OCI-LY1 (cell line): Measurements from ENCODE around the gene PHF23.

Source experiments
- H2AFZ ChIP-seq: fragments of 200-600 bp; sonication (generic), shearing (Covaris generic); 2 replicates; pipeline ENCODE4 v1.6.0; 2014; ENCODE audit warnings: antibody characterized with exemption, mild to moderate bottlenecking, low read length
- H3F3A ChIP-seq: fragments of 200-600 bp; sonication (generic), shearing (Covaris generic); 2 replicates; pipeline ENCODE4 v1.6.0; 2014; ENCODE audit warnings: mild to moderate bottlenecking, antibody characterized with exemption, low read length, moderate library complexity; ENCODE audit not compliant: insufficient read depth
- H3K27ac ChIP-seq: fragments of 200-600 bp; sonication (generic); 2 replicates; pipeline ENCODE4 v1.5.1; 2014; ENCODE audit warnings: low read length, mixed run types, mild to moderate bottlenecking, low read depth; ENCODE audit not compliant: poor library complexity, severe bottlenecking
- H3K27me3 ChIP-seq: fragments of 200-600 bp; sonication (generic); 2 replicates; pipeline ENCODE4 v1.6.0; 2014; ENCODE audit warnings: antibody characterized with exemption, mild to moderate bottlenecking, low read length, moderate library complexity; ENCODE audit not compliant: insufficient read depth
- H3K36me3 ChIP-seq: fragments of 200-600 bp; sonication (generic); 2 replicates; pipeline ENCODE4 v1.6.1; 2014; ENCODE audit warnings: mild to moderate bottlenecking, antibody characterized with exemption, low read length, moderate library complexity, mixed read lengths; ENCODE audit not compliant: insufficient read depth
- H3K4me1 ChIP-seq: fragments of 200-600 bp; sonication (generic); 2 replicates; pipeline ENCODE4 v1.5.1; 2014; ENCODE audit warnings: mild to moderate bottlenecking, low read length, moderate library complexity; ENCODE audit not compliant: insufficient read depth, severe bottlenecking
- H3K4me2 ChIP-seq: fragments of 200-600 bp; sonication (generic), shearing (Covaris generic); 2 replicates; pipeline ENCODE4 v1.6.1; 2014; ENCODE audit warnings: low read length
- H3K4me3 ChIP-seq: fragments of 200-600 bp; sonication (generic); 2 replicates; pipeline ENCODE4 v1.5.1; 2014; ENCODE audit warnings: low read length, low read depth, mild to moderate bottlenecking, mixed read lengths; ENCODE audit not compliant: poor library complexity, severe bottlenecking
- H3K79me2 ChIP-seq: fragments of 200-600 bp; shearing (Covaris generic); 2 replicates; pipeline ENCODE4 v1.6.1; 2016; ENCODE audit warnings: mixed run types, low read length, mixed read lengths; ENCODE audit not compliant: insufficient read depth
- H3K9ac ChIP-seq: fragments of 200-600 bp; sonication (generic), shearing (Covaris generic); 2 replicates; pipeline ENCODE4 v1.6.1; 2014; ENCODE audit warnings: mild to moderate bottlenecking, low read length, mixed read lengths
- H3K9me2 ChIP-seq: fragments of 200-600 bp; sonication (generic), shearing (Covaris generic); 2 replicates; pipeline ENCODE4 v1.6.1; 2014; ENCODE audit warnings: low read depth, mild to moderate bottlenecking, low read length, mixed read lengths
- H3K9me3 ChIP-seq: fragments of 200-600 bp; shearing (Covaris generic); 2 replicates; pipeline ENCODE4 v1.6.1; 2014; ENCODE audit warnings: low read length, mixed read lengths
- H4K20me1 ChIP-seq: fragments of 200-600 bp; sonication (generic), shearing (Covaris generic); 2 replicates; pipeline ENCODE4 v1.6.0; 2016; ENCODE audit warnings: mild to moderate bottlenecking, low read length; ENCODE audit not compliant: insufficient read depth
- EZH2 ChIP-seq: fragments of 200-600 bp; sonication (generic), shearing (Covaris generic); IDR thresholded peaks from 2 replicates; pipeline ENCODE4 v1.8.0; 2017; ENCODE audit warnings: borderline replicate concordance, mixed run types, mild to moderate bottlenecking, antibody characterized with exemption, low read length, moderate library complexity, mixed read lengths
- TF ChIP-seq, protein P1 (sequence below): fragments of 200-600 bp; sonication (generic), shearing (Covaris generic); IDR thresholded peaks from 2 replicates; pipeline ENCODE4 v1.5.1; 2017; ENCODE audit warnings: mild to moderate bottlenecking, antibody characterized with exemption, low read length, moderate library complexity, mixed read lengths

The PHF23 gene

DNA sequence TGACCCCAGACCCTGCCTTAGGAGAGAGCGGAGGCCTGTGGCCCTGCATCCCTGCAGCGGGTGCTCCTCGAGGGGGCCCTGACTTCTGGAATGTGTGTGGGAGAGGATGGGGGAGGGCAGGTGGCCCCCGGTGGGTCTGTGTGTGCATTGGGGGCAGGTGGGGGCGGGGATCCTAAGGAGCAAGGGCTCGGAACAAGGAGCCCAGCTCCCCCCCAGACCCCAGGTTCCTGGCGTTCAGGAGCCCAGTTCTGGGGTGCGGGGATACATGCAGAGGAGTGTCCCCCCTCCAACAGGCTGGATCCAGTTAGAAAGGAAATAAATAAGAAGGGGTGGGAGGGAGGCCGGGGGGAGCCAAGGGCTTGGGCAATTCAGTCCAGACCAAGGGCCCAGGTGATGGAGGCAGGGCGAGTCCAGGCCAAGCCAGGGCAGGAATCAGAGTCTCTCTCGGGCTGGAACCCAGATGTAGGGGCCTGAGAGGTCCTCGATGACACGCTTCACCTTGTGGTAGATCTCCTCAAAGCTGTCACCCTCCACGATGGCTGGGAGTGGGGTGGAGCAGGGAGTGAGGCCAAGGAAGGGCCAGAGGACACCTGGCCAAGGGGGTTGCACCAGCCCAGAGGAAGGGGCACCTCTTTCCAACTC lies 48.9 kb downstream of the PHF23 start:
- Histone ChIP-seq H3K27ac (no peak overlapping the region), H2AFZ (no peak overlapping the region), H3K9me2 (no peaks in the 10 kb centered on the region), H3K36me3 (no peaks in the 10 kb centered on the region), H3F3A (no peaks in the 10 kb centered on the region), H3K4me1 (no peaks in the 10 kb centered on the region), H3K9me3 (no peaks in the 10 kb centered on the region), H3K79me2 (no peaks in the 10 kb centered on the region), H3K9ac (no peak overlapping the region), H3K4me2 (no peak overlapping the region), H4K20me1 (no peaks in the 10 kb centered on the region), H3K27me3 (peaks cover 7% of the 10 kb centered on the region; the same call in 1 of the 2 replicates), H3K4me3 (no peak overlapping the region)
- TF ChIP-seq, protein P1, sequence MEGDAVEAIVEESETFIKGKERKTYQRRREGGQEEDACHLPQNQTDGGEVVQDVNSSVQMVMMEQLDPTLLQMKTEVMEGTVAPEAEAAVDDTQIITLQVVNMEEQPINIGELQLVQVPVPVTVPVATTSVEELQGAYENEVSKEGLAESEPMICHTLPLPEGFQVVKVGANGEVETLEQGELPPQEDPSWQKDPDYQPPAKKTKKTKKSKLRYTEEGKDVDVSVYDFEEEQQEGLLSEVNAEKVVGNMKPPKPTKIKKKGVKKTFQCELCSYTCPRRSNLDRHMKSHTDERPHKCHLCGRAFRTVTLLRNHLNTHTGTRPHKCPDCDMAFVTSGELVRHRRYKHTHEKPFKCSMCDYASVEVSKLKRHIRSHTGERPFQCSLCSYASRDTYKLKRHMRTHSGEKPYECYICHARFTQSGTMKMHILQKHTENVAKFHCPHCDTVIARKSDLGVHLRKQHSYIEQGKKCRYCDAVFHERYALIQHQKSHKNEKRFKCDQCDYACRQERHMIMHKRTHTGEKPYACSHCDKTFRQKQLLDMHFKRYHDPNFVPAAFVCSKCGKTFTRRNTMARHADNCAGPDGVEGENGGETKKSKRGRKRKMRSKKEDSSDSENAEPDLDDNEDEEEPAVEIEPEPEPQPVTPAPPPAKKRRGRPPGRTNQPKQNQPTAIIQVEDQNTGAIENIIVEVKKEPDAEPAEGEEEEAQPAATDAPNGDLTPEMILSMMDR, result no peak
- TF ChIP-seq EZH2, result no peak

DNA sequence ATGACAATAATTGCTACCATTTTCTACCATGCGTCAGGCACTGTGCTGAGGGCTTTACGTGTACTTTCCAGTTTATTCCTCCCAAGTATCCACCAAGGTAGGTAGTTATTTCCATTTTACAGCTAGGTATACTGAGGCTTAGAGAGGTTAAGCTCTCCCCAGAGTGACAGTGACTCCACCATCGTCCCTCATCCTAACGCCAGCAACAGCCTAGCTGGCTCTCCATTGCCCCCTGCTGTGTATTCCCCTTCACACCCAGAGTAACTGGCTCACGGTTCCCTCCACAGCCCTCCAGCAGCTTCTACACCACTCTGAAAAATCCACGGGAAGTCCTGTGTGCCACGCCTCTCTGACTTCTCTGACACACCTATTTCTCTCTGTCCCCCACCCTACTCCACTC lies 53.0 kb downstream of the PHF23 start:
- TF ChIP-seq, protein P1, result peak; percentile 38; the same call in 1 of the 2 replicates
- TF ChIP-seq EZH2, result no peak
- Histone ChIP-seq H3K36me3 (no peaks in the 10 kb centered on the region), H3K4me1 (no peaks in the 10 kb centered on the region), H3F3A (no peaks in the 10 kb centered on the region), H3K9me2 (no peaks in the 10 kb centered on the region), H3K27me3 (no peaks in the 10 kb centered on the region; the same call in 1 of the 2 replicates), H3K4me2 (no peak overlapping the region), H3K4me3 (no peak overlapping the region), H3K79me2 (no peaks in the 10 kb centered on the region), H3K9ac (no peak overlapping the region), H2AFZ (no peak overlapping the region), H3K9me3 (no peaks in the 10 kb centered on the region), H3K27ac (no peak overlapping the region), H4K20me1 (no peaks in the 10 kb centered on the region)
